GM12891 (cell line): Measurements from ENCODE around the gene C19orf53.

Experiments
- DNase-seq: peaks from one replicate; pipeline ENCODE4 v3.0.0; 2011; ENCODE audit warnings: low spot score; ENCODE audit not compliant: insufficient read length
- FAIRE-seq: peaks from 2 replicates; lab custom pipeline; 2011; peaks lifted over from hg19 to GRCh38; lab: Jason Lieb, UNC
- PAX5 ChIP-seq: IDR thresholded peaks from 2 replicates; pipeline ENCODE4 v1.6.1; 2011; ENCODE audit warnings: low read length, moderate library complexity, mild to moderate bottlenecking; ENCODE audit not compliant: insufficient read depth, severe bottlenecking
- POLR2A ChIP-seq: IDR thresholded peaks from 2 replicates; pipeline ENCODE4 v1.6.1; 2011; ENCODE audit warnings: low read depth, low read length, control low read depth
- POLR2AphosphoS5 ChIP-seq: IDR thresholded peaks from 2 replicates; pipeline ENCODE4 v1.6.1; 2011; ENCODE audit warnings: low read depth, low read length, control low read depth
- POU2F2 ChIP-seq: IDR thresholded peaks from 2 replicates; pipeline ENCODE4 v1.6.1; 2011; ENCODE audit warnings: low read depth, mild to moderate bottlenecking, control low read depth, low read length, moderate library complexity
- SPI1 ChIP-seq: IDR thresholded peaks from 2 replicates; pipeline ENCODE4 v1.6.1; 2011; ENCODE audit warnings: low read depth, low read length, control low read depth
- TAF1 ChIP-seq: IDR thresholded peaks from 2 replicates; pipeline ENCODE4 v1.6.1; 2011; ENCODE audit warnings: low read depth, low read length, control low read depth

Gene C19orf53

DNA sequence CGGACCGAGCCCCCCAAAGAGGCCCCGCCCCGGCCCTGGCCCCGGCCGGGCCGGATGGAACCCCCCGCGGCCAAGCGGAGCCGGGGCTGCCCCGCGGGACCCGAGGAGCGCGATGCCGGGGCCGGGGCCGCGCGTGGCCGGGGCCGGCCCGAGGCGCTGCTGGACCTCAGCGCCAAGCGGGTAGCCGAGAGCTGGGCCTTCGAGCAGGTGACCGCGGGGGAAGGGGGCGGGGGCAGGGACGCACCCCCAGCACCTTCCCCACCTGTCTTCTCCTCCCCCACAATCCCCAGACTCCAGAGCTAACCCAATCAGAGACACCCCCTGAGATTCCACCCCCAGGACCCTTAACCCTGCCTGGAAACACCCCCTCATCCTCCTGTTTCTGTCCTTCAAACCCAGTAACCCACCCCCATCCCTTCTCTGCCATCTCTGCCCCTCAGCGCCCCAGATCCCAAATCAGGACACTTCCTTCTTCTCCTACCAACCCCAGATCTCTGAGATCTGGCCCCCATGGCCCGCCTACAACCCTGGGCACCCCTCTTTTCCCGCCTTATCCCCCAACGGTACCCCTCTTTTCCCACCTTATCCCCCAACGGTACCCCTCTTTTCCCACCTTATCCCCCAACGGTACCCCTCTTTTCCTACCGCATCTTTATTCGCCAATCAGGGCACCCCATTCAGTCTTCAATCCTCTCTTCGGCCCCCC lies 21.5 kb downstream of the C19orf53 start:
- no peak for DNase-seq
- FAIRE-seq, result no peak
- no peak for TF ChIP-seq TAF1
- TF ChIP-seq PAX5, result no peak

DNA sequence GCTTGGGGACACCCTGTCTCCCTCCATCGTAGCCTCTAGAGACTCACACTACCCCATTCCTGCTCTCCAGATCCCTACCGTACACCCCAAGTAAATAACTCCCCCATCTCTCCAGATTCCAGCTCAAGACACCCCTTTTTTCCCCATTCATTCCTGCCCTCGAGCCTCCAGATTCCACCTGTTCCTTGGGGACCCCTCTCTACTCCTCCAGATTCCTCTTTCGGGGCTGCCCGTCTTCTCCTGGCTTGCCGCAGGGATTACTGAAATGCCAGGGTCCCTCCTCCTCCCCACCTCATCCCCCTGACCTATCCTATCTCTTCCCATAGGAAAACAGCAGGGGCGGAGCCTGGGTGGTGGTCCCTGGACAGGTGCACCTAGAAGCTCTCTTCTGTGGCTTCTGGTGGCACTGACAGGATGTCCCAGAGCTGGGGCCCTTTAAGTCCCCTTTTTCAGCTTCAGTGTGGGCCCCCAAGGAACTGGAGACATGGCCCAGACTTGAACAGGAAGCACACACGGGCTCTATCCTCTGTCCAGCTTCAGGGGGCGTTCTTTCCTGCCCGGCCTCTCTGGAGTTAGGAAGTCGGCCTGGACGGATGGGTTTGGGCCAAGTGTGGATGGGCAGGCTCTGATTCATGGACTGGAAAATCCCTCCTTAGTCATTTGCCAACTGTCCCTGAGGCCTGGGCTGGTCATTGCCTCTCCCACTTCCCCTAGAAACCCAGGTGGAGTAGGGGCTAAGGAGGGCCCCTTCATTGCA lies 22.2 kb downstream of the C19orf53 start:
- TF ChIP-seq PAX5 (no peak), POU2F2 (no peak), SPI1 (peak; percentile 92), TAF1 (peak; percentile 56; the same call in 1 of the 2 replicates), POLR2AphosphoS5 (no peak)
- FAIRE-seq, result no peak
- DNase-seq, result no peak

DNA sequence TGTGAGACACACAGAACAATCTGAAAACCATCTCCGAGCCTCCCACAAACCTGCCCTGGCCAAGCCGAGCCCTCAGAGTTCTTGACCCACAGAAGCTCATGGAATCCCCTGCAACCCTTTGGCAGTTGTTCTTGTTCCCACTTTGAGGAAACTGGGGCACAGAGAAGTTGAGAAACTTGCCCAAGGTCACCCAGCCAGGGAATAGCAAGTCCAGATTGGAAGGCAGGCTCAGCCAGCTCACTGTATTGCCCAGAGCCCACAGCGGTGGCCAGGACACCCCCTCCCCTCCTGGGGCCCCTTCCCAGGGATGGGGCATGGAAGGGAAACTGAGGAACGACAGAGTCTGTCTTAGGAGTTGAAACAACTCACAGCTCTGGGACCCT lies 22.8 kb downstream of the C19orf53 start:
- FAIRE-seq (no peak), DNase-seq (no peak)
- TF ChIP-seq POLR2AphosphoS5, result no peak
- TF ChIP-seq TAF1, result no peak
- no peak for TF ChIP-seq POLR2A
- TF ChIP-seq PAX5, result no peak

DNA sequence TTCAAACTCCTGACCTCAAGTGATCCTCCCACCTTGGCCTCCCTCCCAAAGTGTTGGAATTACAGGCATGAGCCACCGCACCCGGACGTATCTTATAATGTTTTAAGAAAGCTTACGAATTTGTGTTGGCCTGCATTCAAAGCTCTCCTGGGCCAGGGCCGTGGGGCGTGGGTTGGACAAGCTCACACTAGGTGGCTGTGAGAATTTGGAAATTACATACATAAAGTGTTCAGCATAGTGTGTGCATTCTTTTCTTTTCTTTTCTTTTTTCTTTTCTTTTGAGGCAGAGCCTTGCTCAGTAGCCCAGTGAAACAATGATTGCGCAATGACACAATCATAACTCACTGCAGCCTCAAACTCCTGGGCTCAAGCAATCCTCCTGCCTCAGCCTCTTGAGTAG lies 23.6 kb downstream of the C19orf53 start:
- TF ChIP-seq TAF1, result no peak
- no peak for TF ChIP-seq POLR2AphosphoS5
- no peak for TF ChIP-seq SPI1
- no peak for TF ChIP-seq POLR2A
- TF ChIP-seq PAX5, result no peak
- TF ChIP-seq POU2F2, result no peak
- FAIRE-seq, result no peak
- DNase-seq, result no peak

DNA sequence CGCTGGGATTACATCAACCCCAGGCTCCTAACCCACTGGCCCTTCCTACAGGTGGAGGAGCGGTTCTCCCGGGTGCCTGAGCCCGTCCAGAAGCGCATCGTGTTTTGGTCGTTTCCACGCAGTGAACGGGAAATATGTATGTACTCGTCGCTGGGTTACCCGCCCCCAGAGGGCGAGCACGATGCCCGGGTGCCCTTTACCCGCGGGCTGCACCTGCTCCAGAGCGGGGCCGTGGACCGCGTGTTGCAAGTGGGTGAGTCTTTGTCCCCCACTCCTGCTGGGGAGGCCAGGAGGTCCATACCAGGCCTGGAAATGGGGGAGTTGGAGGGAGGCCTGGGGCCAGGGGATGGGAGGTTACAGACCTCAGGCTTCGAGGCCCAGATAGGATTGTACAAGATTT lies 25.4 kb downstream of the C19orf53 start:
- TF ChIP-seq POLR2AphosphoS5 (no peak), POLR2A (no peak), SPI1 (no peak), PAX5 (no peak), POU2F2 (no peak), TAF1 (no peak)
- FAIRE-seq (no peak), DNase-seq (no peak)

DNA sequence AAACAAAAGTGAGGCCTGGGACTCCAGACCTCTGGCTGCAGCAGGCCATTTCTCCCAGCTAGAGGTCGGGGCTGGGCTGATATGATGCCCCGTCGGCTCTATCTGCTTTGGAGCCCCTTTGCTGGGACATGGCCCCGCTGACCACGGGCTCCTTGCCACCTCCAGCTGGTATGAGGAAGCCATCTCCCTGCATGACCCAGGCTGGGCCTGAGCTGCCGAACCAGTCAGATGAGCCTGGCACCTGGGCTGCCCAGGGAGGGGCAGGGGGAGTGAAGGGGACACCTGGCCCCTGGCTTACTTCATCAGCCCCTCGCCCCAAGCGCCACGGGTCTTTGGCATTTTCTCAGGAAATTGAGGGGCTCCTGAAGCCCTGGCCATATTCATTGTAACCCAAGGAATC lies 28.8 kb downstream of the C19orf53 start:
- no peak for TF ChIP-seq PAX5
- TF ChIP-seq POLR2A, result no peak
- TF ChIP-seq TAF1, result no peak
- TF ChIP-seq POLR2AphosphoS5, result no peak
- no peak for TF ChIP-seq SPI1
- no peak for TF ChIP-seq POU2F2
- FAIRE-seq, result no peak
- no peak for DNase-seq

DNA sequence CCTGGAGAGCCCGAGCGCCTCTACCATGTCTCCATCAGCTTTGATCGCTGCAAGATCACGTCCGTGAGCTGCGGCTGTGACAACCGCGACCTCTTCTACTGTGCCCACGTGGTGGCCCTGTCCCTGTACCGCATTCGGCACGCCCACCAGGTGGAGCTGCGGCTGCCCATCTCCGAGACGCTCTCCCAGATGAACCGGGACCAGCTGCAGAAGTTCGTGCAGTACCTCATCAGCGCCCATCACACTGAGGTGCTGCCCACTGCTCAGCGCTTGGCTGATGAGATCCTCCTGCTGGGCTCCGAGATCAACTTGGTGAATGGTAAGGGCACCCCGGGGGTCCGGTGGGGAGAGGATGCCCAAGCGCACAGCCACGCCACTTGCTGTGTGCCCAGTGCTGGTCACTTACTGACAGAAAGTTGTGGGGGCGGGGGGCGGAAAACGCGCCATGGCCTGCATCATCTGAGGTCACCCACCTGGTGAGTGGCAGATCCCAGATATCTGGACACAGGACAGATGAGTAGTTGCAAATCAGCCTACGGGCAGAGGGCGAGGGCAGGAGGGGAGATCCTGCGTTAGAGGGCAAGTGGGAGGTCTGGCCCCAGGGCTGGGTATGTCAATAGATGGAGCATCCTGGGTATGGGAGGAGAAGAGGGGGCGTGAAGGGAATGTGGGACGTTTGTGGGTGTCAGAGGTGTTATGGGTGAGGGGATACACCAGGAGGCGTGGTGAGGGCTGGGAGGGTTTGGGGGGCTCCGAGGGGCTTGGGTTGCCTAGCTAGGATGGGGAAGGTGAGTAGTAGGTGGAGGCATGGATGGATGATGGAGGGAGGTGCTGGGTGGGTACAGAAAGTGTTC lies 30.8 kb downstream of the C19orf53 start:
- TF ChIP-seq PAX5 (no peak), POU2F2 (no peak), TAF1 (no peak), SPI1 (no peak), POLR2A (no peak), POLR2AphosphoS5 (no peak)
- DNase-seq (no peak), FAIRE-seq (no peak)

DNA sequence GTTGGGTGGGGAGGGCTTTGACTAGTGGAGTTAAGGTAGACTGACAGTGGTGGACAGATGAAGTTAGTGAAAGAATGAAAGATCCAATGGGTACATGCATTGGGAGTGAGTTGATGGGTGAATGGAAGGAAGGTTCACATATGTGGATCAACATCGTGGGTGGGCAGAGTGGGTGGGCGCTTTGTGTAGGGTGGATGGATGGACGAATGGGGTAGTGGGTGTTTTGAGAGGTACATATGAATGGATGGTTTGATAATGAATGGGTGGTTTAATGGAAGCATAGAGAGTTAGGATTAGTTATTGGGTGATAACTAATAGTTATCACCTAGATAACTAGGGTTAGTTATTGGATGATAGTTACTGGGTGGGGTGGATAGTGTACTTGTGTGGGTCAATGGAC lies 32.5 kb downstream of the C19orf53 start:
- TF ChIP-seq POU2F2 (no peak), POLR2AphosphoS5 (no peak), POLR2A (no peak), PAX5 (no peak), SPI1 (no peak), TAF1 (no peak)
- no peak for FAIRE-seq

DNA sequence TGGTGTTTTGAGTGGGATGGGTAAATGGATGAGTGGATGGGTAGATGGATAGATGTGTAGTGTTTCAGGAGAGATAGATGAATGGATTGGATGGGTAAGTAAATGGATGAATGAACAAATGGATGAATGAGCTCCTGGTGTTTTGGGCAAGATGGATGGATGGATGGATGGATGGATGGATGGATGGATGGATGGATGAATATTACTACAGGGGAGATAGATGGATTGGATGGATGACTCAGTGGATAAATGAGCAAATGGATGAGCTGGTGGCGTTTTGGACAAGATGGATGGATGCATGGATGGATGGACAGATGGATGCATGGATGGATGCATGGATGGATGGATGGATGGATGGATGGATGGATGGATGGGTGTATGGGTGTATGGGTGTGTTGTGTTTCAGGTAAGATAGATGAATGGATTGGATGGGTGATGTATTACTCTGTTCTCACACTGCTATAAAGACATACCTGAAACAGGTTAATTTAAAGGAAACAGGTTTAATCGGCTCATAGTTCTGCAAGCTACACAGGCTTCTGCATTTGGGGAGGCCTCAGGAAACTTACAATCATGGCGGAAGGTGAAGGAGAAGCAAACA lies 33.3 kb downstream of the C19orf53 start:
- no peak for TF ChIP-seq POLR2AphosphoS5
- no peak for TF ChIP-seq POLR2A
- TF ChIP-seq TAF1, result no peak
- no peak for TF ChIP-seq POU2F2
- no peak for TF ChIP-seq SPI1
- TF ChIP-seq PAX5, result no peak
- DNase-seq, result no peak
- FAIRE-seq, result peak; percentile 45

More for the DNA sequence above, 32.5 kb downstream of the C19orf53 start:
- no peak for DNase-seq
